ENCODE measurements around the gene CD2BP2. TPM values are rescaled to one million over a fixed set of nuclear protein-coding genes. Genes with fewer than 3 reads are reported as not detected.

Gene CD2BP2
- total and polyA plus RNA-seq, 2 experiments from 2014 or later = 47.2 to 63.1 TPM

GRCh38 chr16:30394592-30395154 is 39.6 kb upstream of the CD2BP2 start:
- Histone ChIP-seq H3K27me3 (no peaks in the 10 kb centered on the region), H3K36me3 (no peaks in the 10 kb centered on the region), H3K27ac (peak overlapping the region; percentile 98), H3K9me3 (ENCODE audit: low read depth) (no peaks in the 10 kb centered on the region), H3K4me3 (peak overlapping the region; percentile 95), H3K4me1 (ENCODE audit: low read depth) (peaks cover 19% of the 10 kb centered on the region)
- TF ChIP-seq CTCF (IDR thresholded peaks at IDR 0.05; ENCODE audit: low read depth, low read length) = no peak
- DNase-seq (ENCODE audit: low read depth in 1 of 2, low spot score in 1 of 2) = peak; percentile 35 to 64

- peaks cover 4% of the 10 kb centered on the region for H3K4me1 ChIP-seq (ENCODE audit: low read depth)
- H3K36me3 ChIP-seq = no peaks in the 10 kb centered on the region
- H3K4me3 ChIP-seq = no peak overlapping the region
- H3K27ac ChIP-seq = no peak overlapping the region
- no peaks in the 10 kb centered on the region for H3K27me3 ChIP-seq
- TF ChIP-seq CTCF (IDR thresholded peaks at IDR 0.05; ENCODE audit: low read depth, low read length) = no peak
- no peak for DNase-seq (ENCODE audit: low read depth in 1 of 2, low spot score in 1 of 2)
- H3K9me3 ChIP-seq (ENCODE audit: low read depth) = no peaks in the 10 kb centered on the region
Measured at GRCh38 chr16:30383521-30383920, 28.4 kb upstream of the CD2BP2 start.

GRCh38 chr16:30382111-30382881 is 27.2 kb upstream of the CD2BP2 start, which contains the start of gene SEPTIN1:
Gene SEPTIN1, minus strand, starts transcription at chr16:30382561. Its CDS starts 19 bp downstream, at chr16:30382542.
- no peaks in the 10 kb centered on the region for H3K9me3 ChIP-seq (ENCODE audit: low read depth)
- H3K27ac ChIP-seq = peak within 1 kb of the TSS; percentile 70
- peaks cover 7% of the 10 kb centered on the region for H3K4me1 ChIP-seq (ENCODE audit: low read depth)
- no peak for DNase-seq (ENCODE audit: low read depth in 1 of 2, low spot score in 1 of 2)
- H3K4me3 ChIP-seq = no peak within 1 kb of the TSS
- no peaks in the 10 kb centered on the region for H3K36me3 ChIP-seq
- no peaks in the 10 kb centered on the region for H3K27me3 ChIP-seq
- no peak for TF ChIP-seq CTCF (IDR thresholded peaks at IDR 0.05; ENCODE audit: low read depth, low read length)

- no peak for TF ChIP-seq CTCF (IDR thresholded peaks at IDR 0.05; ENCODE audit: low read depth, low read length)
- H3K4me1 ChIP-seq (ENCODE audit: low read depth) = peaks cover 9% of the 10 kb centered on the region
Measured at GRCh38 chr16:30381291-30382041, 26.4 kb upstream of the CD2BP2 start.

GRCh38 chr16:30380803-30381208 is 25.7 kb upstream of the CD2BP2 start:
- no peak for DNase-seq (ENCODE audit: low read depth in 1 of 2, low spot score in 1 of 2)
- Histone ChIP-seq H3K4me1 (ENCODE audit: low read depth) (peaks cover 9% of the 10 kb centered on the region), H3K4me3 (no peak overlapping the region), H3K27me3 (no peaks in the 10 kb centered on the region), H3K36me3 (no peaks in the 10 kb centered on the region), H3K27ac (no peak overlapping the region), H3K9me3 (ENCODE audit: low read depth) (no peaks in the 10 kb centered on the region)
- TF ChIP-seq CTCF (IDR thresholded peaks at IDR 0.05; ENCODE audit: low read depth, low read length) = no peak

More at GRCh38 chr16:30381291-30382041, 26.4 kb upstream of the CD2BP2 start:
- Histone ChIP-seq H3K36me3 (no peaks in the 10 kb centered on the region), H3K9me3 (ENCODE audit: low read depth) (no peaks in the 10 kb centered on the region), H3K4me3 (no peak overlapping the region), H3K27ac (peak overlapping the region; percentile 70), H3K27me3 (no peaks in the 10 kb centered on the region)
- no peak for DNase-seq (ENCODE audit: low read depth in 1 of 2, low spot score in 1 of 2)

Measured in cardiac muscle cell (in vitro differentiated cells and primary cell).